Sigmoid colon (tissue), 4 donors: ENCODE data around the gene HDGFL2.

Source experiments
- EP300 ChIP-seq, 4 donors: sonication (generic); formaldehyde crosslinking; IDR thresholded peaks; one replicate each; pipeline ENCODE4 v1.6.1; 2017; ENCODE audit warnings: antibody characterized with exemption in 4 of 4
- POLR2A ChIP-seq, 2 donors: fragments of 450-650 bp; IDR thresholded peaks; one replicate each; pipeline ENCODE4 v1.6.1; 2016; ENCODE audit warnings: antibody characterized with exemption in 2 of 2, mild to moderate bottlenecking in 2 of 2, moderate library complexity in 2 of 2
- POLR2AphosphoS5 ChIP-seq, 4 donors: sonication (generic); formaldehyde crosslinking; IDR thresholded peaks; one replicate each; pipeline ENCODE4 v1.6.1; 2017; ENCODE audit warnings: antibody characterized with exemption in 4 of 4
- TF ChIP-seq, protein P1 (sequence below), 4 experiments: fragments of 450-650 bp in 3 of 4; fragments of 200-600 bp in 1 of 4; IDR thresholded peaks; one replicate each; pipeline ENCODE4 v1.5.1; 2016 to 2019; ENCODE audit warnings: antibody characterized with exemption in 4 of 4, mild to moderate bottlenecking in 3 of 4, moderate library complexity in 2 of 4

DNA sequence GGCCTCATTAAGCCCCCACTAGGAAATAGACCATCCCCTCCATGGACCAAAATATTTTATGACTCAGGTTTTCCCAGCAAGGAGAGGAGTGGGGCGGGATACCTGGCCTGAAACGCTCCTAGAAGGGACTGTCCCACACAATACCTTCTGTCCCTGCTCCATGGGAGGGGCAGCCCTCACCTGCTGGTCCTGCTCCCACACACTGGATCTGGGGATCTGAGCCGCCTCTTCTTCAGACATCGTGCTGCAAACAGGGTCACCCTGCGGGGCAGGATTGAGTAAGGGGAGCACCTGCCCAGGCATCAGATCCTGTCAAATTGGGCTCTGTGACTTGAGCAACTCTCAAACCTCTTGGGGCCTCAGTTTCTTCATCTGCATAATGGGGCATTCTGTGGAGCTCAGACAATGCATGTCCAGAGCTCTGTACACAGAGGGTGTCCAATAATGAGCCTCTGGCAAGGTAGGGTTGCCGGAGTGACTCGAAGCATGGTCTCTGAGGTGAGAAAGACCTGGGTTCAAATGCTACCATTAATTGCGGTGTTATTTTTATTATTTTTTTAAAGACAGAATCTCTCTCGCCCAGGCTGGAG is 61.8 kb downstream of the HDGFL2 start:
- TF ChIP-seq POLR2A (IDR thresholded peaks at IDR 0.05) (no peak), POLR2AphosphoS5 (IDR thresholded peaks at IDR 0.05) (no peak), EP300 (IDR thresholded peaks at IDR 0.05) (no peak)
- TF ChIP-seq, protein P1, sequence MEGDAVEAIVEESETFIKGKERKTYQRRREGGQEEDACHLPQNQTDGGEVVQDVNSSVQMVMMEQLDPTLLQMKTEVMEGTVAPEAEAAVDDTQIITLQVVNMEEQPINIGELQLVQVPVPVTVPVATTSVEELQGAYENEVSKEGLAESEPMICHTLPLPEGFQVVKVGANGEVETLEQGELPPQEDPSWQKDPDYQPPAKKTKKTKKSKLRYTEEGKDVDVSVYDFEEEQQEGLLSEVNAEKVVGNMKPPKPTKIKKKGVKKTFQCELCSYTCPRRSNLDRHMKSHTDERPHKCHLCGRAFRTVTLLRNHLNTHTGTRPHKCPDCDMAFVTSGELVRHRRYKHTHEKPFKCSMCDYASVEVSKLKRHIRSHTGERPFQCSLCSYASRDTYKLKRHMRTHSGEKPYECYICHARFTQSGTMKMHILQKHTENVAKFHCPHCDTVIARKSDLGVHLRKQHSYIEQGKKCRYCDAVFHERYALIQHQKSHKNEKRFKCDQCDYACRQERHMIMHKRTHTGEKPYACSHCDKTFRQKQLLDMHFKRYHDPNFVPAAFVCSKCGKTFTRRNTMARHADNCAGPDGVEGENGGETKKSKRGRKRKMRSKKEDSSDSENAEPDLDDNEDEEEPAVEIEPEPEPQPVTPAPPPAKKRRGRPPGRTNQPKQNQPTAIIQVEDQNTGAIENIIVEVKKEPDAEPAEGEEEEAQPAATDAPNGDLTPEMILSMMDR (IDR thresholded peaks at IDR 0.05) = no peak
